ENCODE measurements around the gene TIMM29.

Gene TIMM29

DNA sequence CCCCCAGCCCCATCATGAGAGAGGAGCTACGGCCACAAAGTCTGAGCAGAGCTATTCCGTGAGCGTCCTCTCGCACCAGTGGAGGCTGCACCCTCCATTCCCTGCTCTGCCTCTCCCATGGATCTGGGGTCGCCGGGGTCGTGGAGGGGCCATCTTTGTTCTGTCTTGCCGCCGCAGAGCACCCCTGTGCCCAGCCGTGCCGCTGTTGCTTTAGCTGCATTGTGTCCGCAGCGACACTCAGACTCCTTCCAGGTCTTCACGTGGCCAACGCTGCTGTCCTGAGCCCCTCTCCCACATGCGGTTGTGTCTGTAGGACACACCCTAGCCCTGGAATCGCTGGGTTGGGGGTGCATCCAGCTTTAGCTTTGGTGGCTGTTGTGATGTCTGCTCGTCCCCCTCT, 16.0 kb upstream of the TIMM29 start:
- TF ChIP-seq, protein P1, sequence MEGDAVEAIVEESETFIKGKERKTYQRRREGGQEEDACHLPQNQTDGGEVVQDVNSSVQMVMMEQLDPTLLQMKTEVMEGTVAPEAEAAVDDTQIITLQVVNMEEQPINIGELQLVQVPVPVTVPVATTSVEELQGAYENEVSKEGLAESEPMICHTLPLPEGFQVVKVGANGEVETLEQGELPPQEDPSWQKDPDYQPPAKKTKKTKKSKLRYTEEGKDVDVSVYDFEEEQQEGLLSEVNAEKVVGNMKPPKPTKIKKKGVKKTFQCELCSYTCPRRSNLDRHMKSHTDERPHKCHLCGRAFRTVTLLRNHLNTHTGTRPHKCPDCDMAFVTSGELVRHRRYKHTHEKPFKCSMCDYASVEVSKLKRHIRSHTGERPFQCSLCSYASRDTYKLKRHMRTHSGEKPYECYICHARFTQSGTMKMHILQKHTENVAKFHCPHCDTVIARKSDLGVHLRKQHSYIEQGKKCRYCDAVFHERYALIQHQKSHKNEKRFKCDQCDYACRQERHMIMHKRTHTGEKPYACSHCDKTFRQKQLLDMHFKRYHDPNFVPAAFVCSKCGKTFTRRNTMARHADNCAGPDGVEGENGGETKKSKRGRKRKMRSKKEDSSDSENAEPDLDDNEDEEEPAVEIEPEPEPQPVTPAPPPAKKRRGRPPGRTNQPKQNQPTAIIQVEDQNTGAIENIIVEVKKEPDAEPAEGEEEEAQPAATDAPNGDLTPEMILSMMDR (IDR thresholded peaks at IDR 0.05; ENCODE audit: low read length, missing control alignments): no peak
- no peak for DNase-seq (ENCODE audit: low read depth)
- no peak overlapping the region for H3K4me3 ChIP-seq (replicated peaks; ENCODE audit: low read depth, low read length)

- TF ChIP-seq, protein P1 (IDR thresholded peaks at IDR 0.05; ENCODE audit: low read length, missing control alignments): no peak
- DNase-seq (ENCODE audit: low read depth): no peak
- no peak overlapping the region for H3K4me3 ChIP-seq (replicated peaks; ENCODE audit: low read depth, low read length)
Measured at GRCh38 chr19:10913716-10914340, 14.8 kb upstream of the TIMM29 start.

DNA sequence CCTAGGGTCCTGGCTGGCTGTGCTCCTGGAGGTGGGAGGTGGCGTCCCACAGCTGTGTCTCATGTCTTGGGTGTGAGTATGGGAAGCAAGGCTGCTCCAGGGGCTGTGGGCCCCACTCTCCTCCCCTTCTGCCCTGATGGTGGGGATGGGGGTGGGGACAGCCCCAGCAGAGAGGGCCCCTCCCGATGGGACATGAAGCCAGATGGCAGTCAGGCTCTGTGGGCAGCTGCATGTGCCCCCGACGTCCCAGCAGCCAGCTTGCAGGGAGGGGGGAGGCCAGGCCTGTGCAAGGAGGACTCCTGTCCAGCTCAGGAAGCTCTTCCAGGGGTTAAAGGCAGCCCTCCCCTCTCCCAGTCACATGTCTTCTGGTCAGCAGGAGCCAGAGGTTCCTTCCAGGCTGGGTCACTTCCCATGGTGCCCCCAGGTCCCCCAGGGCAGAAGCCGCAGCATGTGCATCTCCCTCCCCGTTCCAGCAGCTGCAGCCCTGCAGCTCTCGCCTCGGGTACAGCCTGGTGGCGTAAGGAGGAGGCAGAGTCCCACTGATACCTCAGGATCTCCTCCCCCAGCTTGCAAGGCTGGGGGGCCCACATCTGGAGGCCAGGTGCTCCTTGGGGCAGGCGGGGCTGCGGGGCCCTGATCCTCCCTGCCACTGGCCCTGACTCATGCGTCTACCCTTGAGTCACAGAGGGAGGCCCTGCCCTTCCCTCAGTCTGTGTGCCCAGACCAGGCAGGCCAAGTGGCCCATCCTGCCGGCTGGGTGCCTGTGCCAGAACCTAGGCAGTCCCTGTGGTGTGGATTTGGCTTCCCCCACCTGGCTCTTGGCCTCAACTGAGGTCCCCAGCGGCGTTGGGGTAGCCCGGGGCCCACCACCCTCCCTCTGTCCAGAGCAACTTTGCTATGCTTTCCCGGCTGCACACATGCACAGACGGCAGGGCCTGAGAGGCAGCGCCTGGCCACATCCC, 13.2 kb upstream of the TIMM29 start:
- DNase-seq (ENCODE audit: low read depth): peak; percentile 66
- no peak overlapping the region for H3K4me3 ChIP-seq (replicated peaks; ENCODE audit: low read depth, low read length)

DNA sequence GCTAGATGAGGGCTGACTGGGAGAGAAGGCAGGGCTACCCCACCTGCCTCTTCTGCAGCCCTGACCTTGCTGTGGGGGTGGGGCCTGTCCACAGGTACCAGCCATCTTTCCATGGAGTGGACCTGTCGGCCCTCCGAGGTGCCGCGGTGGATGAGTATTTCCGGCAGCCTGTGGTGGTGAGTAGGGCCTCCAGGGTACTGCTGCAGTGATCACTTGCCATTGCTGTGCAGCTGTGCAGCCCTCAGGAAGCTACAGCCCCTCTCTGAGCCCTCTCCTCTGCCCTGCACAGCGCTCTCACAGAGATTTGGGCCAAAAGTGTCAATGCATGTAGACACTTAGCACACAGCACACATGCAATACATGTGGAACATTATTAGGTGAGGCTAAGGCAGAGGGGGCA, 12.0 kb upstream of the TIMM29 start:
- no peak for DNase-seq (ENCODE audit: low read depth)
- TF ChIP-seq, protein P1 (IDR thresholded peaks at IDR 0.05; ENCODE audit: low read length, missing control alignments): no peak
- no peak overlapping the region for H3K4me3 ChIP-seq (replicated peaks; ENCODE audit: low read depth, low read length)

More for the DNA sequence above, 13.2 kb upstream of the TIMM29 start:
- TF ChIP-seq, protein P1 (IDR thresholded peaks at IDR 0.05; ENCODE audit: low read length, missing control alignments): no peak

DNA sequence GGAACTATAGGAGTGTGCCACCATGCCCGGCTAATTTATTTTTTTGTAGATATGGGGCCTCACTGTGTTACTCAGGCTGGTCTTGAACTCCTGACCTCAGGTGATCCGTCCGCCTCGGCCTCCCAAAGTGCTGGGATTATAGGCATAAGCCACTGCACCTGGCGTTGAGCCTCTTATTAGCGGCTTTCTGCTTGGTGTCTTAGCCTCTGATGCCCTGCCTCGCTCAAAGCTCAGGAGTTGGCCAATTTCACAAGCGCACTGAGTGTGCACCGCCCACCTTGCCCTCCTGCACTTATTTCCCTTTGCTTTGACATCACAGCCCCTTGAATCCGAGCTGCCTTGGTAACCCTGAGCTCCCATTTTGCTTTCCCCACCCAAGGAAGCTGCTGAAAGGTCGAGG, 10.3 kb upstream of the TIMM29 start:
- TF ChIP-seq, protein P1 (IDR thresholded peaks at IDR 0.05; ENCODE audit: low read length, missing control alignments): no peak
- no peak overlapping the region for H3K4me3 ChIP-seq (replicated peaks; ENCODE audit: low read depth, low read length)
- DNase-seq (ENCODE audit: low read depth): no peak

DNA sequence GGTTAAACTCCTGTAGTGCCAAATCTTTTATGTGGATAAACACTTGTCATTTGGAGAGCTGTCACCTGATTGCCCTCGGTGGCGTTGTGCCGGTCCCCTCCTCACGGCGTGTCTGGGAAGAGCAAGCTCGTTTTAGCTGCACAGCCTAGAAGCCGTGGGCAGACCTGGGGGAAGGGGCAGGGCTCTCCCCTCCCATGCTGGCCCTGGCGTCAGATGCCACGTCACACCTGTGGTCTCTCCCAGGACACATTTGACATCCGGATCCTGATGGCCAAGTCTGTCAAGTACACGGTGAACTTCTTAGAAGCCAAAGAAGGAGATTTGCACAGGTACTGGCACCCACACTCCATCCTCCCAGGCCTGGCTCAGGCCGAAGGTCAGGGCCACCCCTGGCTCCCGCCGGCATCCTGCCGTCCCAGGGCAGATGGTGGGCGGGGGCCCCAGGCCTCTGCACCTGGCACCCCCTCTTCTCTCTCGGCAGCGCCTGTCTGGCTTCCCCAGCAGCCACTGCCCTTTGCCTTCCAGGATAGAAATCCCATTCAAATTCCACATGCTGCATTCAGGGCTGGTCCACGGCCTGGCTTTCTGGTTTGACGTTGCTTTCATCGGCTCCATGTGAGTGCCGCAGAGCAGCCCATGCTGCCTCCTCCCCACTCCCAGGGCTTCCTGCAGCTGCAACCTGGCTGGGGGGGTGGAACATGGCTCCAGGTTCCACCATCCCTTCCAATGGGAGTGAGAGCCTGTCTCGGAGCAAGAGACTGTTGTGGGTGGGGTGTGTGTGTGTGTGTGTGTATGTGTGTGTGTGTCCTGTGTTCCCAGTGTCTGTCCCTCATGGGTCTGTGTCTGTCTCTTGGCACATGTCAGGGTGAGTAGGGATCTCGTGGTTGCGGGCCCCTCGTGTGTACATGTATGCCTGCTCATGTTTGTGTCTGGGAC, 9.0 kb upstream of the TIMM29 start:
- H3K4me3 ChIP-seq (replicated peaks; ENCODE audit: low read depth, low read length): no peak overlapping the region
- no peak for DNase-seq (ENCODE audit: low read depth)
- TF ChIP-seq, protein P1 (IDR thresholded peaks at IDR 0.05; ENCODE audit: low read length, missing control alignments): no peak
